DND-41 (cell line): ENCODE results near the gene DOCK9.
A peak's percentile ranks its signal among the peaks of the same experiment; 100 is the strongest.

Source experiments
- ATAC-seq: fragments of 200-7000 bp; cut with Tn5 transposase; 3 replicates; pipeline ENCODE4 v1.9.1; 2021; ENCODE audit warnings: low read depth; ENCODE audit not compliant: insufficient read depth
- DNase-seq: peaks from one replicate; pipeline ENCODE4 v3.0.0-alpha.2; 2020
- H2AFZ ChIP-seq: 2 replicates; pipeline ENCODE4 v1.6.0; 2012; ENCODE audit warnings: low read depth, low read length
- H3K27ac ChIP-seq: 2 replicates; pipeline ENCODE4 v1.5.1; 2012; ENCODE audit warnings: low read length, inconsistent platforms
- H3K27me3 ChIP-seq: fragments of 200-600 bp; sonication (generic); 2 replicates; pipeline ENCODE4 v1.6.0; 2012; ENCODE audit warnings: low read length, mild to moderate bottlenecking, inconsistent platforms; ENCODE audit not compliant: insufficient read depth, poor library complexity
- H3K36me3 ChIP-seq: 2 replicates; pipeline ENCODE4 v1.5.1; 2012; ENCODE audit warnings: low read length, inconsistent platforms; ENCODE audit not compliant: insufficient read depth
- H3K4me1 ChIP-seq: 2 replicates; pipeline ENCODE4 v1.5.1; 2012; ENCODE audit warnings: mild to moderate bottlenecking, low read length; ENCODE audit not compliant: insufficient read depth
- H3K4me2 ChIP-seq: 2 replicates; pipeline ENCODE4 v1.6.0; 2012; ENCODE audit warnings: mild to moderate bottlenecking, moderate library complexity, low read length, inconsistent platforms; ENCODE audit not compliant: insufficient read depth
- H3K4me3 ChIP-seq, 2 experiments: fragments of 200-600 bp in 1 of 2; shearing (Covaris generic) in 1 of 2; 2 replicates each; pipeline ENCODE4 v1.5.1; 2012 to 2016; ENCODE audit warnings: inconsistent platforms in 2 of 2, low read length in 2 of 2, mild to moderate bottlenecking in 2 of 2, low read depth in 1 of 2, moderate library complexity in 1 of 2
- H3K79me2 ChIP-seq: 2 replicates; pipeline ENCODE4 v1.6.0; 2012; ENCODE audit warnings: low read length, inconsistent platforms; ENCODE audit not compliant: insufficient read depth
- H3K9ac ChIP-seq: 2 replicates; pipeline ENCODE4 v1.6.0; 2012; ENCODE audit warnings: low read depth, mild to moderate bottlenecking, inconsistent platforms, low read length, moderate library complexity
- H3K9me3 ChIP-seq: 2 replicates; pipeline ENCODE4 v1.5.1; 2012; ENCODE audit warnings: low read length, moderate library complexity, mild to moderate bottlenecking, inconsistent platforms; ENCODE audit not compliant: insufficient read depth, severe bottlenecking
- H4K20me1 ChIP-seq: 2 replicates; pipeline ENCODE4 v1.6.0; 2012; ENCODE audit warnings: low read length; ENCODE audit not compliant: insufficient read depth
- CTCF ChIP-seq: IDR thresholded peaks from 2 replicates; pipeline ENCODE4 v1.5.1; 2012; ENCODE audit warnings: borderline replicate concordance, low read length, moderate library complexity, mild to moderate bottlenecking; ENCODE audit not compliant: poor library complexity, severe bottlenecking; ENCODE audit errors: extremely low read depth
- EZH2 ChIP-seq: IDR thresholded peaks from 3 replicates; pipeline ENCODE4 v1.6.1; 2012; ENCODE audit warnings: borderline replicate concordance, low read depth, mild to moderate bottlenecking, moderate library complexity, low read length, inconsistent platforms; ENCODE audit not compliant: severe bottlenecking

DOCK9 gene

GRCh38 chr13:98839856-98840769 lies 137.8 kb downstream of the DOCK9 start:
- DNase-seq = peak; percentile 49
- H3K27ac ChIP-seq = no peak overlapping the region
- no peaks in the 10 kb centered on the region for H3K27me3 ChIP-seq
- no peak overlapping the region for H3K9ac ChIP-seq
- H3K4me1 ChIP-seq = no peaks in the 10 kb centered on the region
- TF ChIP-seq EZH2 = no peak
- TF ChIP-seq CTCF = peak; percentile 82
- no peaks in the 10 kb centered on the region for H3K9me3 ChIP-seq
- H3K36me3 ChIP-seq = peaks cover 3% of the 10 kb centered on the region; the same call in 1 of the 2 replicates
- peak; percentile 87 for ATAC-seq
- no peaks in the 10 kb centered on the region for H3K79me2 ChIP-seq
- H3K4me3 ChIP-seq = no peak overlapping the region
- H4K20me1 ChIP-seq = no peaks in the 10 kb centered on the region
- H3K4me2 ChIP-seq = no peak overlapping the region
- no peak overlapping the region for H2AFZ ChIP-seq

- TF ChIP-seq CTCF (no peak), EZH2 (no peak)
- DNase-seq (no peak), ATAC-seq (no peak)
- H3K4me3 ChIP-seq = no peak overlapping the region
- no peaks in the 10 kb centered on the region for H4K20me1 ChIP-seq
- no peaks in the 10 kb centered on the region; the same call in 1 of the 2 replicates for H3K36me3 ChIP-seq
- H3K9ac ChIP-seq = no peak overlapping the region
- H3K27ac ChIP-seq = no peak overlapping the region
- H3K79me2 ChIP-seq = no peaks in the 10 kb centered on the region
- no peak overlapping the region for H3K4me2 ChIP-seq
- H3K27me3 ChIP-seq = no peaks in the 10 kb centered on the region
- H3K9me3 ChIP-seq = no peaks in the 10 kb centered on the region
- H2AFZ ChIP-seq = no peak overlapping the region
- no peaks in the 10 kb centered on the region for H3K4me1 ChIP-seq
Observed at GRCh38 chr13:98838776-98839175, 139.1 kb downstream of the DOCK9 start.

- no peaks in the 10 kb centered on the region; the same call in 1 of the 2 replicates for H3K36me3 ChIP-seq
- no peak overlapping the region for H3K4me2 ChIP-seq
- H3K9me3 ChIP-seq = no peaks in the 10 kb centered on the region
- DNase-seq = no peak
- H3K27ac ChIP-seq = no peak overlapping the region
- no peaks in the 10 kb centered on the region for H4K20me1 ChIP-seq
- H3K27me3 ChIP-seq = no peaks in the 10 kb centered on the region
- no peaks in the 10 kb centered on the region for H3K4me1 ChIP-seq
- no peak overlapping the region for H3K4me3 ChIP-seq
- ATAC-seq = no peak
- no peak for TF ChIP-seq EZH2
- TF ChIP-seq CTCF = no peak
- H2AFZ ChIP-seq = no peak overlapping the region
- no peaks in the 10 kb centered on the region for H3K79me2 ChIP-seq
- no peak overlapping the region for H3K9ac ChIP-seq
Observed at GRCh38 chr13:98837896-98838295, 140.0 kb downstream of the DOCK9 start.
